Choroid plexus epithelial cell (primary cell): ENCODE results near the gene FTCDNL1.
A peak's percentile ranks its signal among the peaks of the same experiment; 100 is the strongest.

Source experiments
- DNase-seq: peaks from one replicate; pipeline ENCODE4 v3.0.0-alpha.2; 2010; ENCODE audit warnings: low read depth
- H3K4me3 ChIP-seq: 2 replicates; pipeline ENCODE4 v1.5.1; 2011; ENCODE audit warnings: low read depth, mild to moderate bottlenecking, control low read depth, low read length, moderate library complexity
- TF ChIP-seq, protein P1 (sequence below): conservative IDR thresholded peaks from 2 replicates; pipeline ENCODE4 v1.5.1; 2011; ENCODE audit warnings: low read depth, mild to moderate bottlenecking, control low read depth, inconsistent platforms, low read length, moderate library complexity

The FTCDNL1 gene

DNA sequence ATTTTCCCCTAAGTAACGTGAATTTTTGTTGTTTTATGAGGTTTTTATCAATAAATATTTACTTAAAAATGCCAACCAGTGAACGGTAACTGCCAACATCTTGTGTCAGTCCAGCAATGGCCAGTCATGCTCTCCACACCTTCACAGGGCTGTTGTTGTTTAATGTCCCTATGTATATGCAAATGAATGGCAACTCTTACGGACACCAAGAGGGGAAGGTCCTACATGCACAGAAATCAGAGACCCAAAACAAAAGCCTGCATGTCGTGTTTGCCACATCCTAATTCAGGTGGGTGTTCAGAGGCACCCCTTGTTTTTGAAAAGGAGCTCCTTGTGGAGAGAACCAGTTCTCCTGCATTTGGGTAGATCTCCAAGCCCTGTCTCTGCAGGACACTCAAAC lies 4.8 kb upstream of the FTCDNL1 start:
- DNase-seq, result no peak
- no peak overlapping the region for H3K4me3 ChIP-seq
- TF ChIP-seq, protein P1, sequence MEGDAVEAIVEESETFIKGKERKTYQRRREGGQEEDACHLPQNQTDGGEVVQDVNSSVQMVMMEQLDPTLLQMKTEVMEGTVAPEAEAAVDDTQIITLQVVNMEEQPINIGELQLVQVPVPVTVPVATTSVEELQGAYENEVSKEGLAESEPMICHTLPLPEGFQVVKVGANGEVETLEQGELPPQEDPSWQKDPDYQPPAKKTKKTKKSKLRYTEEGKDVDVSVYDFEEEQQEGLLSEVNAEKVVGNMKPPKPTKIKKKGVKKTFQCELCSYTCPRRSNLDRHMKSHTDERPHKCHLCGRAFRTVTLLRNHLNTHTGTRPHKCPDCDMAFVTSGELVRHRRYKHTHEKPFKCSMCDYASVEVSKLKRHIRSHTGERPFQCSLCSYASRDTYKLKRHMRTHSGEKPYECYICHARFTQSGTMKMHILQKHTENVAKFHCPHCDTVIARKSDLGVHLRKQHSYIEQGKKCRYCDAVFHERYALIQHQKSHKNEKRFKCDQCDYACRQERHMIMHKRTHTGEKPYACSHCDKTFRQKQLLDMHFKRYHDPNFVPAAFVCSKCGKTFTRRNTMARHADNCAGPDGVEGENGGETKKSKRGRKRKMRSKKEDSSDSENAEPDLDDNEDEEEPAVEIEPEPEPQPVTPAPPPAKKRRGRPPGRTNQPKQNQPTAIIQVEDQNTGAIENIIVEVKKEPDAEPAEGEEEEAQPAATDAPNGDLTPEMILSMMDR, result no peak

DNA sequence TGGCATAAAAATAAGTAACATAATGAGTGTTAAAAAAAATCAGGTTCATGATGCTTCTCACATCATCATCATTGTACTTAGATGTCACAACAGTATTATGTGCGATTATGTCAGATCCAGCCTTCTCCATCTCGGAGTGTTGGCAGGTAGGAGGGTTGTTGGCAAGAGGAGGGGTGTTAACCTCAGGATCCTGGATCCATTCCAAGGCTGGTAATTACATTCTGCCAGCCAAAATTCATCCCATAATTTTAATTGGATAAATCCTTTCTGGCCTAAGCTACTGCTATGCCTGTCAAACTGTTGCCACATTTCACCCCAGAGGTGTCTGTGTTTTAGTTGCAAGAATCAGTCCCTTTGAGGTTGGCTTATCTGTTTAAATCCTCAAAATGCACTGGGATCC lies 891 bp upstream of the FTCDNL1 start:
- TF ChIP-seq, protein P1, result no peak
- no peak overlapping the region for H3K4me3 ChIP-seq
- DNase-seq, result no peak

DNA sequence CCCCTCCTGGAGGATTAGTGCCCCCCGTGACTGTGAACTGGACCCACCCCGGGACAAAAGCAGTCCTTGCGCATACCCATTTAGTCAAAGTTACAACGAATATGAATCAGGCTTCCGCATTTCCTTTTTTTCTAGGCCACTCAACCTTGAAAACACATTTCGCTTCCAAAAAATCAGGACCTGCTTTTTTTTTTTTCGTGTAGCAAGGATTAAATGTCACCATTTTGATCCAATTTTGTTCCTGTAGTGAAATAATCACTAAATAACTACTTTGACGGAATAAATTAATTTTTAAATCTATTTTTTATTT lies 464 bp upstream of the FTCDNL1 start:
- no peak for DNase-seq
- peak overlapping the region; percentile 59 for H3K4me3 ChIP-seq

DNA sequence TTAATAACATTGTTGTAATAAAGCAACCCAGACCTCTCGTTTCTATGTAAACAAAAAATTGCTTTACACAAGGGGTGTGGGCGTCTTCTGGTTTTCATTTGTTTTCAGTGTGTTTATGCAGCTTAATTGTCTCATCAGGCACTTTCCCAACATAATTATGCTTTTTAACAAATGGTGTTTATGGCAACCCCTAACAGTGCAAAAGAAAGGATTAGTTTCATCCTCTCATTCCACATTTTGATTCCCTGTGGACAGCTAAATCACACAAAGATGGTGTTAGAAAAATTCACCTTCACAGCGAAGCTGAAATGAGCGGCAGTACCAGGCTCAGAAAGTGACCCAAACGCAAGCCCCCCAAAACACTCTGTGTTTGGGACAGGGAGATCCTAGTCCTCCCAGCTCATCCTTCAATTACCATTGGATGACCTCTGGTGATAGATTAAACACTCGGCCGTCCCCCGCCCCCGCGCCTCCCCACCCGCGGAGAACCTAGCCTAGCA lies 724 bp downstream of the FTCDNL1 start:
- TF ChIP-seq, protein P1, result no peak
- peak overlapping the region; percentile 59 for H3K4me3 ChIP-seq
- DNase-seq, result no peak

More for the DNA sequence above, 464 bp upstream of the FTCDNL1 start:
- TF ChIP-seq, protein P1, result no peak

DNA sequence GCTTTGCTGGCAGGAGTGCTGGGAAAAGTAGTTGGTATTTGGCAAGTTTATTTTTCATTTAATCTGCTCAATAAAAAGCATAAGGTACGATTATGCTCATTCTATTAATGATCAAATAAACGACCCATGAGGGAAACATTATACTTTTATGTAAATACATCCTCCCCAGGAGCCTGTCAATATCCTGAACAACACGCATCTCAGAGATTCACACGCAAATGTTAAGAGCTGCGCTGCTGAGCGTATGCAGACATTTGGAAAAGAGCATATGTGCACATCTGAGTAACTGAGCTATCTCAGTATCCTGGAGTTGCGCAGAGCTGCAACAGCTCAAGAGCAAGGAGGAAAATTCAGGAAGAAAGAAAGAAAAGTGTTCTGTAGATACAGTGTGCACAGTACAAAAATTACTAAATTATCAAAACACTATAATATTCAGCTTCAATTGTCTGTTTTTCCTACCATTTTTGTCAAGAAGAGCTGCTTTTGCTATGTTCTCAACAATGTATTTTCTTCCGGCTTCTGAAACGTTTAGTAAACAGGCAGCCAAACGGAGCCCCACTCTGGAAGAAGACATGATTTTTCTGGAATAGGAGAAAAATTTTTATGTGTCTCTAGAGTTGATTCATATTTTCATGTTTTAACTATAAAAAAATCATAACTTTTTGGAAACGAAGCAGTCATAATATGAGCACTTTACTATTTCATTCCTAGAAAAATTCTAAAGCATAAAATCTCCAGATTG lies 2.4 kb downstream of the FTCDNL1 start:
- TF ChIP-seq, protein P1, result no peak
- no peak overlapping the region for H3K4me3 ChIP-seq

DNA sequence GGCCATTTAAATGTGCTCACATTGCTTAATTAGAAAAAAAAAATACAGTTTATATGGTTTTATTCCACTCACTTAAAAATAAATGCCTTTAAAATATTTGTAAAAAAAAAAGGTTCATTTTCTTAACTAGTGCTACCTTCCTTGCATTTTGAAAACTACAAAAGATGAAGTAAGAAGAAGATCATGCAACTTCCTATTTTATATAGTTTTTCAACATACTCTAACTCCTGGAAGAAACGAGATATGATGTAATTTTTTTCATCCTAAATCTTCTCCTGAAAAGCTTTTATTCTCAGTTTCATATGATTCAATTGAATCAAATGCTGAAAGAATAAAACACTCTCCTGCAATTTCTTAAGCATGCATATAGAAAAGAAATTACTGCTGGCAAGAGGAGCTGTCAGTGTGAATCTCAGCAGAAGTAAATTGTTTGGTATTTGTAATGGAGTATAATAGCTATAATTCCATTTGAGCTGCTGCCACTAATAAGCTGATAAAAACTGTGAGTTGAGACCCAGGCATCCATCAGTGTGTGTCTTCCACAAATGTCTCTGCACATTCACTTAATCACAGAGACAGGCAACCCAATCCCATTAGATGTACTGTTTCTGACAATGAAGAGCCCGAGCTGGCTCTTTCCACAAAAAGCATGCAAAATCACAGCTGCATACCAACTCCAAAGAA lies 3.7 kb downstream of the FTCDNL1 start:
- H3K4me3 ChIP-seq, result no peak overlapping the region
- no peak for DNase-seq
- TF ChIP-seq, protein P1, result no peak

More for the DNA sequence above, 2.4 kb downstream of the FTCDNL1 start:
- no peak for DNase-seq
